ENCODE measurements around the gene FAM43A. TPM values are rescaled to one million over a fixed set of nuclear protein-coding genes. Genes with fewer than 3 reads are reported as not detected.

The FAM43A gene
- total and polyA plus RNA-seq, 9 of the 15 experiments (the other 6 are each of a cell fraction or from before 2014, with no cell fraction given) = 0.03 to 1.2 (median 0.21) TPM

- no peak for TF ChIP-seq CHD7 (IDR thresholded peaks at IDR 0.05; ENCODE audit: low read depth, low read length)
- TF ChIP-seq ZBTB34 (CRISPR knock-in tag; IDR thresholded peaks at IDR 0.05) = no peak
- TF ChIP-seq PRPF4 (IDR thresholded peaks at IDR 0.05; ENCODE audit: insufficient read depth, low read depth, low read length, poor library complexity, severe bottlenecking) = no peak
- TF ChIP-seq ZNF232 (CRISPR knock-in tag; IDR thresholded peaks at IDR 0.05) = no peak
- TF ChIP-seq COPS2 (conservative IDR thresholded peaks at IDR 0.05) = no peak
- TF ChIP-seq BCOR (IDR thresholded peaks at IDR 0.05) = peak; percentile 64; the same call in 1 of the 2 replicates
- no peak for TF ChIP-seq MAFG (tag; conservative IDR thresholded peaks at IDR 0.05)
- TF ChIP-seq ZBTB26 (CRISPR knock-in tag; IDR thresholded peaks at IDR 0.05) = no peak
- no peak for TF ChIP-seq NFYB (IDR thresholded peaks at IDR 0.05; ENCODE audit: extremely low read depth, insufficient read length)
- no peak for TF ChIP-seq WHSC1 (IDR thresholded peaks at IDR 0.05; ENCODE audit: low read length)
- TF ChIP-seq NFXL1 (CRISPR knock-in tag; IDR thresholded peaks at IDR 0.05) = no peak
Observed at GRCh38 chr3:194671900-194672808, 13.5 kb upstream of the FAM43A start, which contains the start of gene LSG1 (continued).

Data from K562 (cell line).